HG02981 (cell line): ENCODE measurements around the gene VIM.
"Not testable (repeated sequence)": the region's sequence is repeated elsewhere in the genome, so short reads cannot be mapped to it uniquely, and the experiment has no call there.

ENCODE experiments used
- ATAC-seq: cut with Tn5 transposase; IDR thresholded peaks from one replicate; pipeline ENCODE4 v1.9.1; 2021; ENCODE audit warnings: mild to moderate bottlenecking, moderate library complexity; ENCODE audit not compliant: unreplicated experiment

Gene VIM

DNA sequence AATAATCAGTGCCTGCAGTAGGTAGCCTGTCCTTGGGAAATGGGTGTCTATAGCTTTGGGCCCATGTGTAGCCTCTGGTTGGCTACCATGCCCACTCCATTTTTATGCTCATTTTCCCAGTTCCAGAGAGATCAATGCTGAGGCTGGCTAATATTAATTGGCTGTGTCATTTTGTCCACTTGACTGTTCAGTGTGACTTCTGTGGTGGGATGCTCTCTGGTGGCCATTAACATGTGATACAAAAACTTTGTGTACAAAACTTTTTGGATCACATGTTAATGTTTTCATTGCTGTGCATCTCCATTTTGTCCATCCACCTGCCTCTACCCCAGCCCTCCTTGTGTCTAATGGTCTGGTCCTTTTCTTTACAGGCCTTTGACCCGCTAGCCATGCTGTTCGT is 22.7 kb downstream of the VIM start:
- no peak for ATAC-seq

DNA sequence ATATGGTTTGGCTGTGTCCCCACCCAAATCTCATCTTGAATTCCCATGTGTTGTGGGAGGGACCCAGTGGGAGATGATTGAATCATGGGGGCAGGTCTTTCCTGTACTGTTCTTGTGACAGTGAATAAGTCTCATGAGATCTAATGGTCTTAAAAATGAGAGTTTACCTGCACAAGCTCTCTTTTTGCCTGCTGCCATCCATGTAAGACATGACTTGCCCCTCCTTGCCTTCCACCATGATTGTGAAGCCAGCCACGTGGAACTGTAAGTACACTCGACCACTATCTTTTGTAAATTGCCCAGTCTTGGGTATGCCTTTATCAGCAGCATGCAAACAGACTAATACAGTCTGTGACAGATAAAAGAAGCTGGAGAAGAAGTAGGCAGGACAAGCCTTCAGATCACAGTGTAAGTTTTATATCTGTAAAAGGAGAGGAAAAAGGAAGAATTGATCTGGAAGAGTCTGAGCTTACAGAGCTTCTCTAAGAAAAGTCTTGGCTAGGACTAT is 26.6 kb downstream of the VIM start:
- not testable (repeated sequence) for ATAC-seq

DNA sequence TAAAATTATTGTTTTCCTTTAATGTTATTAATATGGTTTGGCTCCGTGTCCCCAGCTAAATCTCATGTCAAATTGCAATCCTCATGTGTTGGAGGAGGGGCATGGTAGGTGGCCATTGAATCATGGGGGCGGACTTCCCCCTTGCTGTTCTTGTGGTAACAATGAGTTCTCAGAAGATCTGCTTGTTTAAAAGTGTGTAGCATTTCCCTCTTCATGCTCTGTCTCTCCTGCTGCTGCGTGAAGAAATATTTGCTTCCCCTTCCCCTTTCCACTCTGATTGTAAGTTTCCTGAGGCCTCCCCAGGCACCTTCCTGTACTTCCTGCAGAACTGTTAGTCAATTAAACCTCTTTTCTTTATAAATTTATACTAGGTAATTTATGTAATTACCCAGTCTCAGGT is 27.5 kb downstream of the VIM start:
- no peak for ATAC-seq

DNA sequence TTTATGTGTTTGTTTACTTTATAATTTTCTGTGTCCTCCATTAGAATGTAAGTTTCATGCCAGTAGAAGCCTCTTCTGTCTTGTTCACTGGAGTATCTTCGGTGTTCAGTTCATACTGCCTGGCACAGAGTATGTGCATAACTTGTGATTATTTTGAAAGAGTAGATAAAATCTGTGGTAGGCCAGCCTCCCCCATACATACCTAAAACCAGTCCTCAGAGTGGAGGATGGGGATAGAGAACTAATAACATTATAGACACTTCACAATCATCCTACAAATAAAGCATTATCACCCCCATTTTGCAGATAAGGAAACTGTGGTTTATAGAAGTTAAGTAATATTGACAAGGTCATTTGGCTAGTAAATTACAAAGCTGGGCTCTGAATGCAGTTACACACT is 28.0 kb downstream of the VIM start:
- ATAC-seq, result no peak

DNA sequence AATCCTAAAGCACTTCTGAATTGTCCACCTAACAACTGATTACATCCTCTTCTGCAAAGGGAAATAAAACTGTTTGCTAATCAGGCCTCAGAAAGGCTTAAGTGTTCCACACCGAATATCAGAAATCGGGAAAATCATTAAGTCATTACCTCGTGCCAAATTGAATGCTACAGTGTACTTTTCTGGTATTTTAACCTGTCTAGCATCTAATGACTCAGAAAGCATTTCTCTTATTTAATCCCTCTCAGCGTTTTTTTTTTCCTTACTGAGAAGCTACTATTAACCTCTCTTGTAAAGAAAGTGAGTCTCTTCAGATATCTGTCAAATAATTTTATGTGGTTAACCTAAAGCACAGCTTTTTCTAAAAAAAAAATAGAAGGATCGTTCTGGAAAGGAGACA is 28.6 kb downstream of the VIM start:
- no peak for ATAC-seq

DNA sequence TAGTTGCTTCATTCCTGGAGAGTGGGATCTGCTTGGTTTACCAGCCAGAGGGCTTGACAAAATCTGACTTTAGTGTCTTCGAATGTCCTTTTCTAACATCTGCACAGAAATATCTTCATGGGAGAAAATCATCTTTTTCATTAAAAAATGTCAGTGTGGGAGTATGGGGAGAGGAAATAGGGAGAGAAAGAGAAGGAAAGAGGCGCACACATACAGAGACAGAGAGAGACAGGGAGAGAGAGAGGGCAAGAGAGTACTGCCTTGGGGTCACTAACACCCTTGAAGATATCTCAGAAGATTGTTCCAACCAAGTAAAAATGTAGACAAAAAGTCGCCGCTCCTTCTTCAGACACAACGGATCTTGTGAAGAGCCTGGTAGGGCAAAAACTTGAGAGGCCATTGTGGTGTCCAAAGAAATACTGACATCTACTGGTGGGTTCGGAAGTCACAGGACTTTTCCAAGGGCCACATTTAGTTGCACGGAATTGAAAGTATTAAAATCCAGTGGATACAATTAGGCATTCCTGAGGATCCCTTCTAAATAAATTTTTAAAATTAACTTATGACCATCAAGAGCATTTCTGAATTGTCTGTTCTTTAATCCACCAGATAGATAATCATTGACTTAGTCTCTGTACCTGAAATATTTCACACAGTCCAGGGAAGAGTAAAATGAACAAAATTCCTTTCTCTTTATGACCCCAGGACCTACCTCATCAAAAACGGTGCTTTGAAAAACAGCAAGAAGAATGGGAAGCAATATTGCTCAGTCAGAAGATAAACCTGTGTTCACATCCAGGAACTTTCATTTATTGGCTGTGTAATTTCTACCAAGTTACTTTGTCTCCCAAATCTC is 29.7 kb downstream of the VIM start:
- ATAC-seq, result peak; percentile 82

DNA sequence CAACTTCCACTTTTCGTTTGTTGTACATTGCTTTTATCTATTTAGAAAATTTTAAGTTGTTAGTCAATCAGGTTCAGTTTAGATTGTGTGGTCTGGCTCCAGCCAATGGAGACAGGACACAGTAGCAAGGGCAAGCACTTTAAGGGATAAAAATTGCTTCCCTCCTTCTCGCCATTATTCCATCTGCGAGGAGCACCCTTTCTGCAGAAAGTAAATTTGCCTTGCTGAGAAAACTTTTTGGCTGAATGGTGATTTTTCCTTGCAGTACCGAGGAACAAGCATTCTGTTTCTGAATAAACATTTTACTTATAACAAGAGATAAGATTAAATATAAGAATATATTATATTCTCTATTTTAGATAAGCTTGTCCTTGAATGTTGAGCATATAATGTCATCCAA is 34.5 kb downstream of the VIM start:
- ATAC-seq, result no peak

DNA sequence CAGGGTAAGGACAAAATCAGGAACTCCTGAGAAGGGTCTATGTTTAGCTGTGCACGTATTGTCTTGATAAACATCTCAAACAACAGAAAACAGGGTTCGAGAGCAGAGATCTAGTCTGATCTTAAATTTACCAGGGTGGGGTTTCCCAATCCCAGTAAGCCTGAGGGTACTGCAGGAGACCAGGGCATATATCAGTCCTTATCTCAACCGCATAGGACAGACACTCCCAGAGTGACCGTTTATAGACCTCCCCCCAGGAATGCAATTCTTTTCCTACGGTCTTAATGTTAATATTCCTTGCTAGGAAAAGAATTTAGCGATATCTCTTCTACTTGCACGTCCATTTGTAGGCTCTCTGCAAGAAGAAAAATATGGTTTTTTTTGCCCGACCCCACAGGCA is 35.5 kb downstream of the VIM start:
- ATAC-seq, result no peak

DNA sequence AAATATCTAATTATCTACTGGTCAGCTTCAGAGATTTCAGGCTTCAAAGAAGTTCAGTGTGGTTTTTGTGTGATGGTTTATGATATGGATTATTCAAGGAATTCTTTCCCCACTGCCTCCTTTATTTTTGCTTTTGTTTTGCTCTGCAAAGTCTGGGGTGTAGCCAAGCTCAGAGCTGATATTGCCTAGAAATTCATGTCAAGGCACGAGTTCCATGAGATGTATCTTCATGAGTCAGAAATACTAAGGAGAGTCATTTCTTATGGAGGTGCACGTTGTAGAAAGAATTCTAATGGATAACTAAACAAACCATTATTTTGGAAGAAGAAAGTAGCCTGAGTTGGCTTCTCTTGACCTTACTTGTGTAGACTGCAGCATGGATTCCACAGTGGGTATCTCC is 37.4 kb downstream of the VIM start:
- no peak for ATAC-seq

DNA sequence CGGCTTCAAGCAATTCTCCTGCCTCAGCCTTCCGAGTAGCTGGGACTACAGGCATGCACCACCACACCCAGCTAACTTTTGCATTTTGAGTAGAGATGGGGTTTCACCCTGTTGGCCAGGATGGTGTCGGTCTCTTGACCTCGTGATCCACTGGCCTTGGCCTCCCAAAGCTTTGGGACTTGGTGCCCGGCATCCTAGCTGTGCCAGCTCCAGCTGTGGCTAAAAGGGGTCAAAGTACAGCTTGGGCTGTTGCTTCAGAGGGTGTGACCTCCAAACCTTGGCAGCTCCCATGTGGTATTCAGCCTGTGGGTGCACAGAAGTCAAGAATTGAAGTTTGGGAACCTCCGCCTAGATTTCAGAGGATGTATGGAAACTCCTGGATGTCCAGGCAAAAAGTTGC is 38.5 kb downstream of the VIM start:
- ATAC-seq, result not testable (repeated sequence)

DNA sequence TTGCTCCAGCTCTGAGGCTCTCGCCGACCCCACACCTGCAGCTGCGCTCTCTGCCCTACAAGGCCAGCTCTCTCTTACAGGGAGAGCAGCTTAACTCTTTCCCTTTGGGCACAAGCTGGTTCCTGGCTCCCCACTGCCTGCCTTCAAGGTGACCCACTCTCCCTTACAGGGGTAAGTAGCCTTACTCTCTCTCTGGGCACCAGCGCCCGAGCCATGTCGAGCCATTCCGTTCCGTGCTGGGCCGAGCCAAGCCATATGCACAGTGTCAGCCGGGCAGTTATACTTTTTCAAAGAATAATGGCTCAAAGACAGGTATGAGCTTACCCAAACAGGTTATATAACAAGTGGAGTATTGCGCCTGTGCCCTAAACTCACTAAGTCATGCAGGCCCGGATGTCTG is 44.6 kb downstream of the VIM start:
- no peak for ATAC-seq

DNA sequence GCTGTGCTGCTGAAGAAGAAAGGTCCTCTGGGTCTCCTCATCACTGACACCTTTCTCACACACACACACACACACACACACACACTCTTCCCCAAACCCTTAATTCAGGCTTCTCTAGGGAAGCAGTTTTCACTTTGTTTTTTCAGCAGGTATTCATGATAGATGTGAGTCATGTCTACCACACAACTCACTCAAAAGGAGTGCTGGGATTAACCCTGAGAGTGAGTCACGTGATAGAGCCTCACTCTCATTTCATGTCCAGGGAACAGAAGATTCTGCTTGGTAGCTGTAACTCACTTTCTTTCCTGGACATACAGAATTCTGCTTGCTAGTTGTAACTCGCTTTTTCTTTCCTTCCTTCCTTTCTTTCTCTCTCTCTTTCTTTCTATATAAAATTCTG is 45.4 kb downstream of the VIM start:
- no peak for ATAC-seq

DNA sequence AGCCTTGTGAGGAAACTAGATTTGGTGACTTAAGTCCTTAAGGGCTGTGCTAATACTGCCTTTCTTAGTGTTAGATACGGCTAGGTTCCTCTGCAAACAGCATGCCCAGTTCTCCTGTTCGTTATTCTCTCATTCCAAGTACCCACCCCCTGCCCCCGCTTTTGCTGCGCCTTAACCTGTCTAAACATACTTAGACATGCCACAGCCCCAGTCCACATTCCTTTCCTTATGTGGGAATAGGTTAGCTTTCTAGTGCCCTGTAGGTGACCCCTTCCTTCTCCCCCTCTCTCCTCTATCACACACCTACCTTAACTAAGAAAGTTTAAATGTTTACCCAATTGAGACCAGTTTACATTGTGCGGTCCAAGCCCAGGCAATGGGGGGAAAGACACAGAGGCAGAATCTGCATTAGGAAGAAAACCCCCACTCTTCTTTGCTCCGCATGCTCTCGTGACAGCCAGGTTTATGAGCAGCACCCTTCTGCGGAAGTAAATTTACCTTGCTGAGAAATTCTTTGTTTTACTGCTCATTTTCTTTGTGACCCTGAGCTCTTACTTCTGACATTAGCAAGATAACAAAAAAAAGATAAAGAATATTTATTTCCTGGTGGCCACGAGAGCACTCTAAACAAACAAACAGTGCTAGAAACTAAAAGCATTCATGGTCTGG is 48.8 kb downstream of the VIM start:
- ATAC-seq, result no peak

DNA sequence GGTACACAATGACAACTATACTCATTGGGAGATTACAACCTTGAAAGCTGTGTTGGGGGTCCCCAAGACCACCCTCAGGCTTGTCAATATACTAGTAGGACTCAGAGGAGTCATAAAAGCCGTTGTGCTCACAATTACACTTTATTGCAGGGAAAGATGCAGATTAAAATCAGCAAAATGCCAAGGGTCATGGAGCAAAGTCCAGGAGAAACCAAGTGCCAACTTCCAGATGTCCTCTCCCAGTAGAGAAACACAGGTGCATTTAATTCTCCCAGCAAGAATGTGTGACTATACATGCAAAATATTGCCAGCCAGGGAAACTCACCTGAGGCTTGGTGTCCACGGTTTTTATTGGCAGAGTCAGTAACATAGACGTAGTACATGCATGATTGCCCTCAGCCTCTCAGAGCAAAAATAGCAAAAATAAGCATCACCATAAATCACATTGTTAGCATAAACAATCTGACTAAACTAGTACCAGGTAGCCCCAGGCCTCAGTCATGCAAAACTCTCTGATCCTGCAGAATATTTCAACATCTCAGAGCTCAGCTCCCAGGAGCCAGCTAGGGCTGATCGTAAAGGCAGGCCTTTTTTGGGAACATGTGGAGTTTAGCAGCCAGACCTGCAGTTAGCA is 50.7 kb downstream of the VIM start:
- no peak for ATAC-seq

DNA sequence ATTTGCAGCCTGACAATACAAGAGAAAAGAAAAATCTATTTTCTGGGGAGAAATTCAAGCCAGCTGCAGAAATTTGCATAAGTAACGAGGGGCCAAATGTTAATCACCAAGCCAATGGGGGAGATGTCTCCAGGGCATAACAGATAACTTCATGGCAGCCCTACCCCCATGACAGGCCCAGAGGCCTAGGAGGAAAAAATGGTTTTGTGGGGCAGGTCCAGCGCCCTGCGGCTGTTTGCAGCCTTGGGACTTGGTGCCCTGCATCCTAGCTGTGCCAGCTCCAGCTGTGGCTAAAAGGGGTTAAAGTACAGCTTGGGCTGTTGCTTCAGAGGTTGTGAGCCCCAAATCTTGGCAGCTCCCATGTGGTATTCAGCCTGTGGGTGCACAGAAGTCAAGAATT is 54.3 kb downstream of the VIM start:
- ATAC-seq, result no peak

DNA sequence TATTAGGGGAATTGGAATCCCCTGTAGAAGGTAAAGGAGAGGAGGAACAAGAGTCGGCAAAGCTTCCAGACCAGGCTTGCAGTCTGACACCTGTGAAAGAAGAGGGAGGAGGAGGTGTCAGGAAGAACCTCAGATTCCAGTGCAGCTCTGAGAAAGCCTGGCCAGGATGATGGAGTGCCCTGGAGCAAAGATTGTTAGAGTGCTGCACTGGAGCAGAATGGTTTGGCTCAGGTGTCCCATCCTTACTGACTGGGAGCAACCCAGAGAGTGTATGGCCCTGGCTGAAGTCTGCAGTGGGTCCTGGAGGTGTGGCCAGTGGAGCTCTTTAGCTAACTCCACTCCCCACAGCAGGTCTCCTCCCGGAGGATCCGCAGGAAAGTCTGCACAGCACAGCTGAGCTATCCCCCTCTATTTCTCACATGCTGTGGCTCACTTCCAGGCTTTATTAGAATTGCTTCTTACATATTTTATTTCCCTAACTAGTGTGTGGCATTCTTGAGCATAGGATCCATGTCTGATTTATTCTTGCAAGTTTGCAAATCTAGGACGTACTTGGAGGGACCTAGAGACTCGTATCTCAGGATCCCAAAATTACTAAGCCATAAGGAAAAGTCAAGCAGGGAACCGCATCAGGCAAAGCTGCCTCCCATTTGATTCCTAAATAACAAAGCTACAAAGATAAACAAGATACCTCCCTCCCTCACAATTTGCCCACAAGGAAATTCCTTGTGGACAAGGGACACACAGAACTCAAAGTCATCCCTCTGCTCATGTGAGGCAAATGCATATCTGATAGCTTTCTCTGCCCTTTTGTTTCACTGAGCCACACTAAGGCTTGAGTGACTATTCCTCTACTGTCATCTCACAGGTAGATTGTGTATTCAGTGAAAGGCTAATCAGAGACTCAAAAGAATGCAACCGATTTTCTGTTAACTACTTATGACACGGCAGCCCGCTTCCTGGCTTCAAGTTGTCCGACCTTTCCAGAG is 58.8 kb downstream of the VIM start:
- no peak for ATAC-seq
